Lower leg skin (tissue), 3 donors: Measurements from ENCODE around the gene DSCAML1.

Experiments used
- POLR2A ChIP-seq, 2 donors: fragments of 450-650 bp; IDR thresholded peaks; one replicate each; pipeline ENCODE4 v1.6.1; 2016 to 2017; ENCODE audit warnings: antibody characterized with exemption in 2 of 2, mild to moderate bottlenecking in 1 of 2, moderate library complexity in 1 of 2
- TF ChIP-seq, protein P1 (sequence below), 3 donors: fragments of 450-650 bp; IDR thresholded peaks; one replicate each; pipeline ENCODE4 v1.5.1; 2016; ENCODE audit warnings: antibody characterized with exemption in 3 of 3, mild to moderate bottlenecking in 3 of 3, moderate library complexity in 2 of 3

DNA sequence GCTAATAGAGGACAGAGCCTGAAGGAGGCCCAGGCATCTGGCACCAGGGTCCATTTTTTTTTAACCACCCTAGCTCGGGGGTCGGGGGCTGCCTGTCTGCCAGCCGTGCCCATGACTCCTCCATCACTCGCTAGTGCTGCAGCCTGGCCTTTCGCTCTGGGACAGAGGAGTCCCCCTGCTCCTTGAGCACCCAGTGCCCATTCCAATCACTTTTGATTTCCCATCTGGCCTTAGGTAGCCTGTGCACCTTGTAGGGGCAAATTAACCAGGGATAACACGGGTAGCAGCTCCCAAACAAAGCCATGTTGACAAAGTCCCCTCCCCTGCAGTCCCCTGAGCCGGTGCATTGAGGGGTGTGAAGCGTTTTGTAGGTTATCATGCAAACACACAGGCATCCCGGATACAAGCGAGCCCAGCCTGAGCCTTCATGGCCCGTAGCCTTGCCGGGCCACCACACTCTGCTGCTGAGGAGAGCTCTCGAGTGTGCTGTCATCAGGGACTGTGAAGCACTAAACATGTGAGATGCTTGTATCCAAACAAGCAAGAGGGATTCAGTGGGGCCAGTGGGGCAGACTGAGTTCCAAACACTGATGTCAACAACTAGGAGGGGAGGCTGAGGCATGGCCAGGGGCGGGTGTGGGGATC is 208.7 kb downstream of the DSCAML1 start:
- no peak for TF ChIP-seq POLR2A (IDR thresholded peaks at IDR 0.05)
- TF ChIP-seq, protein P1, sequence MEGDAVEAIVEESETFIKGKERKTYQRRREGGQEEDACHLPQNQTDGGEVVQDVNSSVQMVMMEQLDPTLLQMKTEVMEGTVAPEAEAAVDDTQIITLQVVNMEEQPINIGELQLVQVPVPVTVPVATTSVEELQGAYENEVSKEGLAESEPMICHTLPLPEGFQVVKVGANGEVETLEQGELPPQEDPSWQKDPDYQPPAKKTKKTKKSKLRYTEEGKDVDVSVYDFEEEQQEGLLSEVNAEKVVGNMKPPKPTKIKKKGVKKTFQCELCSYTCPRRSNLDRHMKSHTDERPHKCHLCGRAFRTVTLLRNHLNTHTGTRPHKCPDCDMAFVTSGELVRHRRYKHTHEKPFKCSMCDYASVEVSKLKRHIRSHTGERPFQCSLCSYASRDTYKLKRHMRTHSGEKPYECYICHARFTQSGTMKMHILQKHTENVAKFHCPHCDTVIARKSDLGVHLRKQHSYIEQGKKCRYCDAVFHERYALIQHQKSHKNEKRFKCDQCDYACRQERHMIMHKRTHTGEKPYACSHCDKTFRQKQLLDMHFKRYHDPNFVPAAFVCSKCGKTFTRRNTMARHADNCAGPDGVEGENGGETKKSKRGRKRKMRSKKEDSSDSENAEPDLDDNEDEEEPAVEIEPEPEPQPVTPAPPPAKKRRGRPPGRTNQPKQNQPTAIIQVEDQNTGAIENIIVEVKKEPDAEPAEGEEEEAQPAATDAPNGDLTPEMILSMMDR (IDR thresholded peaks at IDR 0.05), result no peak
